Stimulated activated effector memory CD8-positive, alpha-beta T cell treated with anti-CD3 and anti-CD28 coated beads, Interleukin-12 subunit alpha, Interleukin-12 subunit beta, amount 100 ng/mL, for 72 hours (primary cell): ENCODE data around the gene REX1BD.

Experiments
- ATAC-seq: fragments of 150-1000 bp; cut with Tn5 transposase; 2 replicates; pipeline ENCODE4 v1.10.0; 2021
- DNase-seq, 2 donors: peaks; one replicate each; pipeline ENCODE4 v3.0.0; 2021 to 2022; ENCODE audit warnings: low spot score in 2 of 2
- H3K27ac Mint-ChIP-seq: one replicate; pipeline ENCODE4 v1.8.0; 2022; ENCODE audit warnings: mild to moderate bottlenecking, mixed read lengths
- H3K36me3 Mint-ChIP-seq: one replicate; pipeline ENCODE4 v1.8.0; 2022; ENCODE audit warnings: mild to moderate bottlenecking, mixed read lengths
- H3K4me1 Mint-ChIP-seq: one replicate; pipeline ENCODE4 v1.8.0; 2022; ENCODE audit warnings: mixed read lengths
- H3K4me3 Mint-ChIP-seq: one replicate; pipeline ENCODE4 v1.8.0; 2022; ENCODE audit warnings: mild to moderate bottlenecking, mixed read lengths
- H3K9me3 Mint-ChIP-seq: one replicate; pipeline ENCODE4 v1.8.0; 2022; ENCODE audit warnings: mixed read lengths

Gene REX1BD

GRCh38 chr19:18605546-18606280 lies 17.1 kb downstream of the REX1BD start:
- H3K4me1 Mint-ChIP-seq = peaks cover 21% of the 10 kb centered on the region
- H3K4me3 Mint-ChIP-seq = peak overlapping the region; percentile 30

GRCh38 chr19:18606281-18607225 lies 18.0 kb downstream of the REX1BD start, which contains the start of gene CRLF1:
TSS of gene CRLF1 (minus strand) at chr19:18606799. CDS start at chr19:18606656, 143 bp downstream.
- no peaks in the 10 kb centered on the region for H3K9me3 Mint-ChIP-seq
- DNase-seq (no peak), ATAC-seq (no peak)
- H3K27ac Mint-ChIP-seq = no peak within 1 kb of the TSS
- H3K4me3 Mint-ChIP-seq = peak within 1 kb of the TSS; percentile 30
- H3K36me3 Mint-ChIP-seq = no peaks in the 10 kb centered on the region
- peaks cover 27% of the 10 kb centered on the region for H3K4me1 Mint-ChIP-seq

More at GRCh38 chr19:18605546-18606280, 17.1 kb downstream of the REX1BD start:
- no peaks in the 10 kb centered on the region for H3K9me3 Mint-ChIP-seq
- H3K36me3 Mint-ChIP-seq = no peaks in the 10 kb centered on the region
- no peak for DNase-seq
- peak; percentile 12 for ATAC-seq
- H3K27ac Mint-ChIP-seq = no peak overlapping the region

GRCh38 chr19:18607226-18608101 lies 18.9 kb downstream of the REX1BD start:
- Mint-ChIP-seq H3K4me1 (peaks cover 35% of the 10 kb centered on the region), H3K27ac (no peak overlapping the region), H3K9me3 (no peaks in the 10 kb centered on the region), H3K36me3 (no peaks in the 10 kb centered on the region), H3K4me3 (peak overlapping the region; percentile 27)
- ATAC-seq (no peak), DNase-seq (no peak)

GRCh38 chr19:18608102-18608804 lies 19.7 kb downstream of the REX1BD start:
- peaks cover 35% of the 10 kb centered on the region for H3K4me1 Mint-ChIP-seq
- peak overlapping the region; percentile 27 for H3K4me3 Mint-ChIP-seq
- ATAC-seq (no peak), DNase-seq (no peak)
- no peaks in the 10 kb centered on the region for H3K36me3 Mint-ChIP-seq
- H3K9me3 Mint-ChIP-seq = no peaks in the 10 kb centered on the region
- H3K27ac Mint-ChIP-seq = no peak overlapping the region

- no peak overlapping the region for H3K27ac Mint-ChIP-seq
- peaks cover 38% of the 10 kb centered on the region for H3K4me1 Mint-ChIP-seq
- no peaks in the 10 kb centered on the region for H3K9me3 Mint-ChIP-seq
- H3K36me3 Mint-ChIP-seq = no peaks in the 10 kb centered on the region
- ATAC-seq (no peak), DNase-seq (no peak)
- H3K4me3 Mint-ChIP-seq = no peak overlapping the region
Measured at GRCh38 chr19:18608805-18609716, 20.5 kb downstream of the REX1BD start.

GRCh38 chr19:18609717-18610051 lies 21.1 kb downstream of the REX1BD start:
- DNase-seq (no peak), ATAC-seq (no peak)
- Mint-ChIP-seq H3K36me3 (no peaks in the 10 kb centered on the region), H3K9me3 (no peaks in the 10 kb centered on the region), H3K27ac (no peak overlapping the region), H3K4me1 (peaks cover 38% of the 10 kb centered on the region), H3K4me3 (no peak overlapping the region)

- Mint-ChIP-seq H3K9me3 (no peaks in the 10 kb centered on the region), H3K27ac (no peak overlapping the region), H3K4me3 (no peak overlapping the region), H3K4me1 (peaks cover 36% of the 10 kb centered on the region), H3K36me3 (no peaks in the 10 kb centered on the region)
- ATAC-seq (no peak), DNase-seq (no peak)
Measured at GRCh38 chr19:18610245-18610555, 21.6 kb downstream of the REX1BD start.

- no peak for ATAC-seq
Measured at GRCh38 chr19:18610556-18611326, 22.1 kb downstream of the REX1BD start.

GRCh38 chr19:18611327-18612050 lies 22.9 kb downstream of the REX1BD start:
- Mint-ChIP-seq H3K4me3 (peak overlapping the region; percentile 62), H3K4me1 (peaks cover 32% of the 10 kb centered on the region), H3K9me3 (no peaks in the 10 kb centered on the region), H3K36me3 (no peaks in the 10 kb centered on the region), H3K27ac (no peak overlapping the region)
- DNase-seq (no peak), ATAC-seq (no peak)

More at GRCh38 chr19:18610556-18611326, 22.1 kb downstream of the REX1BD start:
- no peaks in the 10 kb centered on the region for H3K9me3 Mint-ChIP-seq
- H3K27ac Mint-ChIP-seq = no peak overlapping the region
- DNase-seq = no peak
- peak overlapping the region; percentile 19 for H3K4me3 Mint-ChIP-seq
- H3K4me1 Mint-ChIP-seq = peaks cover 32% of the 10 kb centered on the region
- no peaks in the 10 kb centered on the region for H3K36me3 Mint-ChIP-seq

- H3K4me1 Mint-ChIP-seq = peaks cover 32% of the 10 kb centered on the region
- H3K36me3 Mint-ChIP-seq = no peaks in the 10 kb centered on the region
- H3K27ac Mint-ChIP-seq = no peak overlapping the region
- no peaks in the 10 kb centered on the region for H3K9me3 Mint-ChIP-seq
- ATAC-seq (no peak), DNase-seq (no peak)
- peak overlapping the region; percentile 62 for H3K4me3 Mint-ChIP-seq
Measured at GRCh38 chr19:18612051-18612771, 23.6 kb downstream of the REX1BD start.

- Mint-ChIP-seq H3K4me3 (peak within 1 kb of the TSS; percentile 62), H3K27ac (no peak within 1 kb of the TSS), H3K36me3 (no peaks in the 10 kb centered on the region), H3K9me3 (no peaks in the 10 kb centered on the region), H3K4me1 (peaks cover 25% of the 10 kb centered on the region)
- ATAC-seq (peak; percentile 29), DNase-seq (no peak)
Measured at GRCh38 chr19:18612772-18613588, 24.4 kb downstream of the REX1BD start, which contains the start of gene TMEM59L. TSS of gene TMEM59L (plus strand) at chr19:18612870. CDS start at chr19:18612959, 89 bp downstream.
